GM13977 (cell line): ENCODE data around the gene DNAH17.

Experiments
- DNase-seq: peaks from one replicate; pipeline ENCODE4 v3.0.0; 2012; ENCODE audit warnings: low spot score
- in situ Hi-C: fragments of 300-500 bp; cut with MboI; formaldehyde crosslinking; loops from one replicate; pipeline ENCODE4 v1.12.0; 2022; ENCODE audit warnings: low sequenced_read_pairs, low pct_unique_long_range_greater_than_20kb, mixed read lengths, inconsistent platforms; ENCODE audit not compliant: unreplicated experiment
- TF ChIP-seq, protein P1 (sequence below): IDR thresholded peaks from 2 replicates; pipeline ENCODE4 v1.5.1; 2012; ENCODE audit warnings: mild to moderate bottlenecking, control low read depth; ENCODE audit not compliant: insufficient read depth; ENCODE audit errors: extremely low read depth, missing control alignments

Gene DNAH17

GRCh38 chr17:78589031-78589675 is 12.0 kb upstream of the DNAH17 start:
- no peak for DNase-seq
- in situ Hi-C loops = no loop called here

DNA sequence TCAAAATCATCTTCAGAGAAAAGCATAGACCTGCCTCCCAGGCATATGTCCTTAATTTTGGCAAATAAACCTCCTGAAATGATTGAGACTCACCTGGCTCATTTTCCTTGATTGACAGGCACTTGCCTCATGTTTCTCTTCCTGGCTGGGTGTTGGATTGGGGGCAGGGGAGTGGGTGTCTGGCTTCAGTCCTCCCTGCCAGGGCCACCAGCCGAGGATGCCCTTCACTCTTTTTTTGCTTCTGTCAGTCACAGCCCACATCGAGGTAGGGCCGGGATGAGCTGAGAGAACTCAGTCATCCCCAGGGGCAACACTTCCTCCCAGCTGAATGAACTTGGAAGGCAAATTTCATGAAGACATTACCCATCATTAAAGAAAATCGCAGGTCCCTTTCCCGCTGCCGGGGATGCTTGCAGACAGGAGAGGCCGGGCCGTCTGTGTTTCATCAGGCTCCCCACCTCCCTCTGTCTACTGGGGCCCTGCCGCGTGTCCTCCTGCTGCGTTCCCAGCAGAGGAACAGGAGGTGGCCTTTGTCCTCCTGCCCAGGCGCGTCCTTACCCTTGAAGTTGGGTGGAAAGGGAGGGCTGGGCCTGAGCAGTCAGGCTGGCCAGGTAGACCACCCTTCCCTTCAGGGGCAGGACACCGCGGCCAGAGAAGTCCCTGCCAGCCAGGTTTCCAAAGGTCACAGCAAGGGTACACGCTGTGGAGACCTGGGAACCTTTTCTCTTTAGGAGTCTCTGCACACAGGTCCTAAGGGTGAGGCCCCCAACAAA is 11.2 kb upstream of the DNAH17 start:
- TF ChIP-seq, protein P1, sequence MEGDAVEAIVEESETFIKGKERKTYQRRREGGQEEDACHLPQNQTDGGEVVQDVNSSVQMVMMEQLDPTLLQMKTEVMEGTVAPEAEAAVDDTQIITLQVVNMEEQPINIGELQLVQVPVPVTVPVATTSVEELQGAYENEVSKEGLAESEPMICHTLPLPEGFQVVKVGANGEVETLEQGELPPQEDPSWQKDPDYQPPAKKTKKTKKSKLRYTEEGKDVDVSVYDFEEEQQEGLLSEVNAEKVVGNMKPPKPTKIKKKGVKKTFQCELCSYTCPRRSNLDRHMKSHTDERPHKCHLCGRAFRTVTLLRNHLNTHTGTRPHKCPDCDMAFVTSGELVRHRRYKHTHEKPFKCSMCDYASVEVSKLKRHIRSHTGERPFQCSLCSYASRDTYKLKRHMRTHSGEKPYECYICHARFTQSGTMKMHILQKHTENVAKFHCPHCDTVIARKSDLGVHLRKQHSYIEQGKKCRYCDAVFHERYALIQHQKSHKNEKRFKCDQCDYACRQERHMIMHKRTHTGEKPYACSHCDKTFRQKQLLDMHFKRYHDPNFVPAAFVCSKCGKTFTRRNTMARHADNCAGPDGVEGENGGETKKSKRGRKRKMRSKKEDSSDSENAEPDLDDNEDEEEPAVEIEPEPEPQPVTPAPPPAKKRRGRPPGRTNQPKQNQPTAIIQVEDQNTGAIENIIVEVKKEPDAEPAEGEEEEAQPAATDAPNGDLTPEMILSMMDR = no peak
- no peak for DNase-seq
- in situ Hi-C loops = no loop called here

More at GRCh38 chr17:78589031-78589675, 12.0 kb upstream of the DNAH17 start:
- TF ChIP-seq, protein P1 = no peak

DNA sequence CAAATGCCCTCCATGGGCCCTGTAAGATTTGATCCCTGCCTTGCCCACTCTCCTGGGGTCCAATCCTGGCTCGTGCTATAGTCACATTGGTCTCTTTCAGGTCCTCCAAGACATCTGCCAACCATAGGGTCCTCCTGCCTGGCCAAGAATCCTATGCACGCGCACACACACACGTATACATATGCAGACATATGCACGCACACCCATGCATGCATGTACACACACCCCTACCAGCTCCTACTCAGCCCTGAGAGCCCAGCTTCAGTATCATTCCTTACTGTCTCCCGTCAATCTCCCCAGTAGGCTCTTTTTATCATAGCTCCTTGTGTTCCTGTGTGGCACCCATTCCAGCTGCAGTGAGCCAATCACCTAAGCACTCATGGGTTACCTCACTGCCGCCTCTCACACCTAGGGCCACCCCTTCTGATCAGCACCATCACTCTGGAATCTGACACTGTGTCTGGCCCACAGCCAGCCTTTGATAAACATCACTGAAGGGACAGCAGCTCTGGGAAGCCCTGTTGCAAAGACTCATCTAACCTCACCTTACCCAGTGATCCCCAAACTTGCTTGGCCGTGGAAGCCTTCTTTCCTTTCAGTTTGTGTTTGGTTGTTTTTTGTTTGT is 7.9 kb upstream of the DNAH17 start:
- TF ChIP-seq, protein P1 = no peak
- DNase-seq = no peak
- in situ Hi-C loops = no loop called here

- in situ Hi-C loops = no loop called here
- DNase-seq = no peak
- TF ChIP-seq, protein P1 = no peak
These were observed 5.9 kb upstream of the DNAH17 start for GRCh38 chr17:78583091-78583490.

- in situ Hi-C loops = no loop called here
- no peak for DNase-seq
- TF ChIP-seq, protein P1 = no peak
These were observed 4.1 kb upstream of the DNAH17 start for GRCh38 chr17:78581304-78581703.

GRCh38 chr17:78580277-78580804 is 3.1 kb upstream of the DNAH17 start:
- TF ChIP-seq, protein P1 = no peak
- DNase-seq = no peak
- in situ Hi-C loops = no loop called here
